ENCODE results near the gene SYNGAP1.

- TF ChIP-seq, protein P1, sequence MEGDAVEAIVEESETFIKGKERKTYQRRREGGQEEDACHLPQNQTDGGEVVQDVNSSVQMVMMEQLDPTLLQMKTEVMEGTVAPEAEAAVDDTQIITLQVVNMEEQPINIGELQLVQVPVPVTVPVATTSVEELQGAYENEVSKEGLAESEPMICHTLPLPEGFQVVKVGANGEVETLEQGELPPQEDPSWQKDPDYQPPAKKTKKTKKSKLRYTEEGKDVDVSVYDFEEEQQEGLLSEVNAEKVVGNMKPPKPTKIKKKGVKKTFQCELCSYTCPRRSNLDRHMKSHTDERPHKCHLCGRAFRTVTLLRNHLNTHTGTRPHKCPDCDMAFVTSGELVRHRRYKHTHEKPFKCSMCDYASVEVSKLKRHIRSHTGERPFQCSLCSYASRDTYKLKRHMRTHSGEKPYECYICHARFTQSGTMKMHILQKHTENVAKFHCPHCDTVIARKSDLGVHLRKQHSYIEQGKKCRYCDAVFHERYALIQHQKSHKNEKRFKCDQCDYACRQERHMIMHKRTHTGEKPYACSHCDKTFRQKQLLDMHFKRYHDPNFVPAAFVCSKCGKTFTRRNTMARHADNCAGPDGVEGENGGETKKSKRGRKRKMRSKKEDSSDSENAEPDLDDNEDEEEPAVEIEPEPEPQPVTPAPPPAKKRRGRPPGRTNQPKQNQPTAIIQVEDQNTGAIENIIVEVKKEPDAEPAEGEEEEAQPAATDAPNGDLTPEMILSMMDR (conservative IDR thresholded peaks at IDR 0.05 in 1 of 2, IDR thresholded peaks at IDR 0.05 in 1 of 2; ENCODE audit: low read depth in 1 of 2, low read length in 2 of 2): no peak
- TF ChIP-seq EZH2 (IDR thresholded peaks at IDR 0.05; ENCODE audit: low read length, missing control alignments): no peak
Observed at GRCh38 chr6:33434961-33435360, 15.1 kb downstream of the SYNGAP1 start.
